ENCODE measurements around the gene FOSL2.
"Not testable (repeated sequence)": the region's sequence is repeated elsewhere in the genome, so short reads cannot be mapped to it uniquely, and the experiment has no call there.

FOSL2 gene

DNA sequence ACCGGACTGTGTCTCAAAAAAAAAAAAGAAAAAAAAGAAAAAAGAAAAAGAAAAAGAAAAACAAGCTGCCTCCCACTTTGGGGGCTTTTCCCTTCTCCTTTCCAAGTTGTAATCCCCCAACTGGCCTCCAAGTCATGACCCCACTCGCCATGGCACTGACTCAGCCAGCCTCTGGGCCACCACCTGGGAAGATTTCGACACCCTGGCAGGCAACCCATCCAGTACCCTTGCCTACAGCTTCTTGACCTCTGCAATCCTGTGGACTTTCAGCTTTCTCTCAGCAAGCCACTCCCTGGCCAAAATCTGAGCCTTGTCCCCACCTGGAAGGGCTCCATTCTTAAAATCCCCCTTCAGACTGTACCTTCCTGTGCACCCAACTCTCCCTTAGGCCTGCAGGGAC is 22.3 kb upstream of the FOSL2 start:
- no peaks in the 10 kb centered on the region for H3K27me3 ChIP-seq
- no peak overlapping the region for H3K9ac ChIP-seq
- no peak overlapping the region for H3K4me3 ChIP-seq
- no peaks in the 10 kb centered on the region for H3K36me3 ChIP-seq
- H3K27ac ChIP-seq = no peak overlapping the region
- peaks cover 31% of the 10 kb centered on the region for H3K4me1 ChIP-seq
- TF ChIP-seq Cebpa-rat (IDR thresholded peaks at IDR 0.05) = no peak
- H4K20me1 ChIP-seq = no peaks in the 10 kb centered on the region
- no peaks in the 10 kb centered on the region for H3K9me3 ChIP-seq
- H3K4me2 ChIP-seq = no peak overlapping the region

DNA sequence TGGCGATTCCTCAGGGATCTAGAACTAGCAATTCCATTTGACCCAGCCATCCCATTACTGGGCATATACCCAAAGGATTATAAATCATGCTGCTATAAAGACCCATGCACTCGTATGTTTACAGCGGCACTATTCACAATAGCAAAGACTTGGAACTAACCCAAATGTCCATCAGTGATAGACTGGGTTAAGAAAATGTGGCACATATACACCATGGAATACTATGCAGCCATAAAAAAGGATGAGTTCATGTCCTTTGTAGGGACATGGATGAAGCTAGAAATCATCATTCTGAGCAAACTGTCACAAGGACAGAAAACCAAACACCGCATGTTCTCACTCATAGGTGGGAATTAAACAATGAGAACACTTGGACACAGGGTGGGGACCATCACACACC is 20.9 kb upstream of the FOSL2 start:
- H3K27ac ChIP-seq, H4K20me1 ChIP-seq, H3K27me3 ChIP-seq, H3K9me3 ChIP-seq, H3K36me3 ChIP-seq, H3K4me3 ChIP-seq, H3K9ac ChIP-seq, H3K4me2 ChIP-seq: not testable (repeated sequence)
- peaks cover 18% of the 10 kb centered on the region for H3K4me1 ChIP-seq

DNA sequence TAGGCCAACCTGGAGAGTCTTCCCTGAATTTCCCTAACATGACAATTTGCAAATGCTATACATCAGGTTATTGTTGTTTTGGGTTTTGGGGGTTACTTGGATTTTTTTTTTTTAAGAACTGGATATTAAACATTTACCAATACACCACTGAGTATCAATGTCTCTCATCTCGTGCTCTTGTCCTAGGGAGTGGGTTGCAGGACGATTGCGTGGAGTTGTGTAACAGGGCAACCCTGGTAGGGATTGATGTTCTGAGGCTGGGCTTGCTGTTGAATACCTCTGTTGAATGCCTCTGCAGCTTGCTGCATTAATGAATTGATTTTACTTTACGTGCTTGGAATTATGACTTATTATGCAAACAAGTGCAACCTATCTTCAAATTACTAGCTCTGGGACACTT is 18.8 kb upstream of the FOSL2 start:
- Histone ChIP-seq H3K4me1 (peaks cover 11% of the 10 kb centered on the region), H3K4me2 (no peak overlapping the region), H3K9me3 (no peaks in the 10 kb centered on the region)

DNA sequence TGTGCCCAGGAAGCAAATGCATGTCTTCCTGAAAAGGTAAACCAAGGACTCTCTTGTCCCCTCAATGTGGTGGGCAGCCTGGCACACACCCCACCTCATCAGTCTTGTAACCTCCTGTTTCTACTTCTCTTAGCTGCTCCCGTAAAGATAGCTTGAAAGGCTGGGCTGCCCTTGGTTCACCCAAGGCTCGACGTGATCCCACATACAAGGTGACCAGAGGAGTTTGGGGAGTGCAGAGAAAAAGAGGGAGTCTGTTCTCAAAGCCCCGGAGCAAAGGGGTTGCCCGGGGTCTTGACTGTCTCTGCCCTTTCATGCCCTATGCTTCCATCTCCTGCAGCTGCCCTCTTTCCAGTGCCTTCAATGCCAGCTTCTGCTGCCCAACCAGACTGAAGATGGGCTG is 18.3 kb upstream of the FOSL2 start:
- Histone ChIP-seq H3K4me3 (no peak overlapping the region), H3K27me3 (no peaks in the 10 kb centered on the region), H3K4me2 (no peak overlapping the region), H3K9ac (no peak overlapping the region), H3K4me1 (peaks cover 16% of the 10 kb centered on the region), H4K20me1 (no peaks in the 10 kb centered on the region), H3K9me3 (no peaks in the 10 kb centered on the region), H3K36me3 (no peaks in the 10 kb centered on the region), H3K27ac (no peak overlapping the region)
- no peak for TF ChIP-seq Cebpa-rat (IDR thresholded peaks at IDR 0.05)

More for the DNA sequence above, 18.8 kb upstream of the FOSL2 start:
- H3K9ac ChIP-seq = no peak overlapping the region
- no peak for TF ChIP-seq Cebpa-rat (IDR thresholded peaks at IDR 0.05)
- no peaks in the 10 kb centered on the region for H3K27me3 ChIP-seq
- H4K20me1 ChIP-seq = no peaks in the 10 kb centered on the region
- H3K4me3 ChIP-seq = no peak overlapping the region
- no peaks in the 10 kb centered on the region for H3K36me3 ChIP-seq
- no peak overlapping the region for H3K27ac ChIP-seq

DNA sequence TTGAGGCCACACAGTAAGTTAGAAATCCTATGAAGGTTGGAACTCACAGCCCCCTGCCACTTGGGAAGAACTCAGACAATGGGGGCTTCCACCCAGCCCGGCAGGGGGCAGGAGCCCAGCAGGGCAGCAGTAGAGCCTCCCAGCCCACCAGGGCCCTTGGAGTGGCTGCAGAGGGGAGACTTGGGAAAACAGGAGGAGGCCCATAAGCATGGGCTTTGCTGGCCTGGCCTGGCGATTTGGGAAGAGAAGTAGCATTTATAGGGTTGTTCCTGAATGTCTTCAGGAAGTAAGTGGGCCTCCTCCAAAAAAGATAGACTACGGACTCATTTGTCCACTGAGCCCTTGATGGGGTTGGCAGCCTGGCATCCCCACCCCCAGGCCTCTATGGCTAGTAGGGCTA is 17.4 kb upstream of the FOSL2 start:
- Histone ChIP-seq H3K4me1 (peaks cover 25% of the 10 kb centered on the region), H3K4me2 (no peak overlapping the region), H3K9me3 (no peaks in the 10 kb centered on the region), H4K20me1 (no peaks in the 10 kb centered on the region), H3K27ac (no peak overlapping the region), H3K27me3 (no peaks in the 10 kb centered on the region), H3K4me3 (no peak overlapping the region), H3K36me3 (no peaks in the 10 kb centered on the region), H3K9ac (no peak overlapping the region)
- no peak for TF ChIP-seq Cebpa-rat (IDR thresholded peaks at IDR 0.05)

DNA sequence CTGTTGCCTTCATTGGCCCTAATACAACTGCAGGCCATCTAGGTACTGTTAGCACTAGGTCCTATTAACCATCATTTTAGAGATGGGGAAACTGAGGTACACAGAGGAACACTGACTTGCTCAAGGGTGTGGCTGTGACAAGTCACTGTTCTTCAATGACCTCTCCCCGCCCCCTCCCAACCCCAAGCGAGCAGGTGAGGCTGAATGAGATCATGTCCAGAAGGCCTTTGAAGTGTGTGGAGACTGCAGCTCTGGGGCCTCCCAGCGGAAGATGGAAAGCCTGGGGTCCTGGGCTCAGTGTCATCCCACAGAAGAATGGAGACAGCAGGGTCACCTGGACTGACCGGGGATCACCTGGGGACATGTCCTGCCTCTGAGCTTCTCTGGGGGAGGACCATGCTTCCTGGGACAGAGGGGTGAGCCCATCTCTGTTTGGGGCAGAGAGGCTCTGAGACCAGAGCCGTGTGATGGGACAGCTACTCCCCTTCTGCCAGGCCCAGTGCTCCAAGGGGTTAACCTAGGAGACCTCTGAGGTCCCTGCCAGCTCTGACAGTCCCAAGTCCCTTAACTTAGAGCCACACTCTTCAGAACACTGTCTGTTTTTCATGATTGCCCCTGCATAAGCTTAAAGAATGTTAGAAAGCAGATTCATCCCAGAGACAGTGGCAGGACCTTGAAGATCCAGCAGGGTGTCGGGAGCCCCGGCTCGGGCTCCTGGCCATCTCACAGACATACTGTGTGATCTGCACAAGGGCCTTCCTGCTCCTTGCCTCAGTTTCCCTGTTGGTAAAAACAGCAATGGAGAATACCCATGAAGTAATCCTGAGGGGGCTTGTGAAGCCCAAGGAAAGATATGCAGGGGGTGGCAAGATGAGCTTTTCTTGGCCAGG is 16.7 kb upstream of the FOSL2 start:
- H4K20me1 ChIP-seq = no peaks in the 10 kb centered on the region
- H3K4me2 ChIP-seq = no peak overlapping the region
- TF ChIP-seq Cebpa-rat (IDR thresholded peaks at IDR 0.05) = no peak
- H3K4me3 ChIP-seq = no peak overlapping the region
- H3K27ac ChIP-seq = no peak overlapping the region
- no peak overlapping the region for H3K9ac ChIP-seq
- peaks cover 32% of the 10 kb centered on the region for H3K4me1 ChIP-seq
- H3K9me3 ChIP-seq = no peaks in the 10 kb centered on the region
- no peaks in the 10 kb centered on the region for H3K27me3 ChIP-seq
- no peaks in the 10 kb centered on the region for H3K36me3 ChIP-seq

DNA sequence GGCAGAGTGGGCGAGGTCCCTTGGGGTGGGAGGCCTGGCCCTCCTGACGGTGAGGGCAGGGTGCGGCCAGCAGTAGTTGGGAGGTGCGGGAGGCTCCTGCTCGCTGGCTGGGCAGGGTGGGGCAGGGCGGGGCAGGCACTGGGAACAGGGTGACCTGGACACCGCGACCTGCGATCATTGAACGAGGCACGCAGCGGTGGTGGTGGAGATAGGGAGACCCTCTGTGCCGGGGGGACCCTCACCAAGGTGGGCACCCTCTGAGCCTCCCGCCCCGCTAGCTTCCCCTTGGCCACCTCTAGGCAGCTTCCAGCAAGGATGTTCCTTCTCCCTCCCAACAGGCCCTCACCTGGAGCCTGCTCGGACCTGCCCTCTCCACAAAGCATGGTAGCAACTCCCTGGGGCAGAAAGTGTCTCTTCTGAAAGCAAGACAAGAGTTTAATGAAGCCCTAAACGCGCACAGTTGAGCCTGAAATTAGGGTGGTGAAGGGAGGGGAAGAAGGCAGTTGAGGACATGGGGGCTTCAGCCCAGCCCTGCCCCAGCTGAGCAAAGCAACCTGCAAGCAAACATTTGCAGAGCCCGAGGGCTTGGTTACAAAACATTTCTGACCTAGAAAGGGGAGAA is 15.4 kb upstream of the FOSL2 start:
- Histone ChIP-seq H3K9ac (no peak overlapping the region), H3K9me3 (no peaks in the 10 kb centered on the region), H3K36me3 (no peaks in the 10 kb centered on the region), H4K20me1 (no peaks in the 10 kb centered on the region), H3K4me1 (peaks cover 45% of the 10 kb centered on the region), H3K27ac (no peak overlapping the region), H3K4me2 (no peak overlapping the region), H3K4me3 (no peak overlapping the region), H3K27me3 (no peaks in the 10 kb centered on the region)
- no peak for TF ChIP-seq Cebpa-rat (IDR thresholded peaks at IDR 0.05)

DNA sequence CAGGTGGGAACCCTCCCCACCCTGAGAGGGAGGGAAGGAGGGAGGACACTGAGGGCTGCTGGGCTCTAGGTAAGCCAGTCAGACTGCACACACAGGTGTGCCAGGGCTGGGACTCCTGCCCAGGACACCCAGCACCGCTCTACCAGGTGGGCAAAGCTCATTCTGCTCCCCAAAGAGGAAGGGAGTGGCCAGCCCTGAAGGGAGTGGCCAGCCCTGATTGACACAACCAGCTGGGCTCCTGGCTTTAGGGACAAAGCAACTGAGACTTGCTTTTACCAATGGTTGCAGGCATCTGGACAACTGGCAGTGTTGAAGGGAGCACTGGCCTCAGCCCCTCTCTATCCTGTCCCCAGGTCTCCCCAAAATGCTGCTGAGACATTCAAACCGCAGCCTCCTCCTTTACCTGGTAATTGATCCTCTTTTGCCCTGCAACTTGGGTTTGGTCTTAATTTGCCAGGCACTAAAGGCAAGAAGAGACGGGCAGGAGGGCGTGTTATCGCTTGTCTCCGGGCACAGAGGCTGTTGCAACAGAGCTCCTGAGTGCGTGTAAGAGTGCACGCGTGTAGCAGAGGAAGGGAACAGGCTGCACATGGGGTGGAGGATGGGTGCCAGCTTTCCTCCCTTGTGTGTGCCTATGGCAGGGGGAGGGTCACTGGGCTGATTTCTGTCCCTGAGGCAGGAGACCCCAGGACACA is 14.5 kb upstream of the FOSL2 start:
- no peaks in the 10 kb centered on the region for H3K27me3 ChIP-seq
- no peak overlapping the region for H3K9ac ChIP-seq
- TF ChIP-seq Cebpa-rat (IDR thresholded peaks at IDR 0.05) = no peak
- H3K4me3 ChIP-seq = no peak overlapping the region
- H4K20me1 ChIP-seq = no peaks in the 10 kb centered on the region
- peak overlapping the region; percentile 70 for H3K4me2 ChIP-seq
- H3K27ac ChIP-seq = no peak overlapping the region
- no peaks in the 10 kb centered on the region for H3K9me3 ChIP-seq
- peaks cover 53% of the 10 kb centered on the region for H3K4me1 ChIP-seq
- no peaks in the 10 kb centered on the region for H3K36me3 ChIP-seq

DNA sequence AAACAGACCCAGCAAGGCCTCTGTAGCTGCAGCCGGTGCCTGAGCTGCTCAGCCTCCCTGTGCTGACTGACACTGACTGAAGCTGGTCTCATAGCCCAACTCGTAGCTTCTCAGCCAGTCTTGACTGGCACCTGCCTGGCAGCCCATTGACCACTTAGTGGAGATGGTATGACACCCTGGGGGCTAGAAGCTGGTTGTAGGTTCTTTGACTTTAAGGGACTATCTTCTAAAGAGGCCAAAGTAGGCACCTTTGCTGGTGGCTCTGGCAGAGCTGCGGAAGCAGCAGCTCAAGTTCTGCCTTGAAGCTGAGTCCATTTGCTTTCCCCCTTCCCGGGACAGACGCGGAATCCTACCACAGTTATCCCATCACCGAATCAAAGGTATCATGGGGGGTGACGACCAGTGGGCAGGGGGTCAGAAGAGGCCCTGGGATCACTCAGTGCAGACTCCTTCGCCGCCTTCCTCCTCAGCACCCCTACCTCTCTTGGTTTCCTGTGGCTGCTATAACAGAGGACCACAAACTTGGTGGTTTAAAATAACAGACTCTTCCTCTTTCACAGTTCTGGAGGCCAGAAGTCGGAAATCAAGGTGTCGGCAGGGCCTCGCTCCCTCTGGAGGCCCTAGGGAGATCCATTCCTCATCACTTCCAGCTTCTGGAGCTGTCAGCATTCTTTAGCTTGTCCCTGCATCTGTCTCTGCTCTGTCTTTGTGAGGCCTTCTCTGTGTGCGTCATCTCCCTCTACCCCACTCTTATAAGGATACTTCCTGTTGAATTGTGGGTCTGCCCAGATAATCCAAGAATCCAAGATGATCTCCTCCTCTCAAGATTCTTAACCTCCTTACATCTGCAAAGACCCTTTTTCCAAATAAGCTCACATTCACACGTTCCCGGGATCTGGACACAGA is 13.7 kb upstream of the FOSL2 start:
- no peak for TF ChIP-seq Cebpa-rat (IDR thresholded peaks at IDR 0.05)
- Histone ChIP-seq H3K9ac (no peak overlapping the region), H3K27ac (0 out of 2 replicates have a peak overlapping the region, but pooled peaks have one; percentile 0), H3K4me1 (peaks cover 56% of the 10 kb centered on the region), H3K36me3 (no peaks in the 10 kb centered on the region), H3K4me3 (no peak overlapping the region), H3K27me3 (no peaks in the 10 kb centered on the region), H4K20me1 (no peaks in the 10 kb centered on the region), H3K4me2 (peak overlapping the region; percentile 70), H3K9me3 (no peaks in the 10 kb centered on the region)
